Fibroblast of lung (primary cell): Measurements from ENCODE around the gene BZW2.

Experiments
- EZH2 ChIP-seq: IDR thresholded peaks from 2 replicates; pipeline ENCODE4 v1.5.1; 2012; ENCODE audit warnings: low read length, control low read depth, mild to moderate bottlenecking; ENCODE audit errors: missing control alignments
- TF ChIP-seq, protein P1 (sequence below), 2 donors: IDR thresholded peaks in 1 of 2; conservative IDR thresholded peaks in 1 of 2; 1 replicate in 1 of 2; 2 replicates in 1 of 2; pipeline ENCODE4 v1.5.1; 2011 to 2012; ENCODE audit warnings: low read length in 2 of 2, control low read depth in 1 of 2, inconsistent platforms in 1 of 2, low read depth in 1 of 2, mild to moderate bottlenecking in 1 of 2

- TF ChIP-seq, protein P1, sequence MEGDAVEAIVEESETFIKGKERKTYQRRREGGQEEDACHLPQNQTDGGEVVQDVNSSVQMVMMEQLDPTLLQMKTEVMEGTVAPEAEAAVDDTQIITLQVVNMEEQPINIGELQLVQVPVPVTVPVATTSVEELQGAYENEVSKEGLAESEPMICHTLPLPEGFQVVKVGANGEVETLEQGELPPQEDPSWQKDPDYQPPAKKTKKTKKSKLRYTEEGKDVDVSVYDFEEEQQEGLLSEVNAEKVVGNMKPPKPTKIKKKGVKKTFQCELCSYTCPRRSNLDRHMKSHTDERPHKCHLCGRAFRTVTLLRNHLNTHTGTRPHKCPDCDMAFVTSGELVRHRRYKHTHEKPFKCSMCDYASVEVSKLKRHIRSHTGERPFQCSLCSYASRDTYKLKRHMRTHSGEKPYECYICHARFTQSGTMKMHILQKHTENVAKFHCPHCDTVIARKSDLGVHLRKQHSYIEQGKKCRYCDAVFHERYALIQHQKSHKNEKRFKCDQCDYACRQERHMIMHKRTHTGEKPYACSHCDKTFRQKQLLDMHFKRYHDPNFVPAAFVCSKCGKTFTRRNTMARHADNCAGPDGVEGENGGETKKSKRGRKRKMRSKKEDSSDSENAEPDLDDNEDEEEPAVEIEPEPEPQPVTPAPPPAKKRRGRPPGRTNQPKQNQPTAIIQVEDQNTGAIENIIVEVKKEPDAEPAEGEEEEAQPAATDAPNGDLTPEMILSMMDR (conservative IDR thresholded peaks at IDR 0.05 in 1 of 2, IDR thresholded peaks at IDR 0.05 in 1 of 2; ENCODE audit: low read depth in 1 of 2, low read length in 2 of 2): no peak
- no peak for TF ChIP-seq EZH2
These were observed 83.6 kb downstream of the BZW2 start for GRCh38 chr7:16729541-16729940.
